Measurements from ENCODE around the gene USP15. TPM values are rescaled to one million over a fixed set of nuclear protein-coding genes. Genes with fewer than 3 reads are reported as not detected.

Gene USP15
- total and polyA plus RNA-seq, 3 experiments from 2014 or later = 59.5 to 99.0 (median 90.9) TPM

- Histone ChIP-seq H3K36me3 (ENCODE audit: insufficient read depth, low read length) (peaks cover 39% of the 10 kb centered on the region), H3K27ac (ENCODE audit: low read depth, low read length) (no peak overlapping the region)
- no peaks in the 10 kb centered on the region for H3K9me3 Mint-ChIP-seq
These were observed 136.5 kb downstream of the USP15 start for GRCh38 chr12:62396750-62397149.

GRCh38 chr12:62400135-62400534 is 139.9 kb downstream of the USP15 start:
- Histone ChIP-seq H3K27ac (ENCODE audit: low read depth, low read length) (no peak overlapping the region), H3K36me3 (ENCODE audit: insufficient read depth, low read length) (peaks cover 48% of the 10 kb centered on the region), H3K9me3 (ENCODE audit: low read length) (no peaks in the 10 kb centered on the region), H3K27me3 (ENCODE audit: insufficient read depth, low read length, poor library complexity, severe bottlenecking) (no peaks in the 10 kb centered on the region), H3K4me3 (ENCODE audit: low read length) (no peak overlapping the region), H3K4me1 (ENCODE audit: insufficient read depth, low read length) (no peaks in the 10 kb centered on the region)
- no peak overlapping the region for H3K4me3 Mint-ChIP-seq
- H3K27me3 Mint-ChIP-seq = no peaks in the 10 kb centered on the region
- no peaks in the 10 kb centered on the region for H3K9me3 Mint-ChIP-seq
- no peak for DNase-seq
- peaks cover 2 to 17% (median 6%) of the 10 kb centered on the region in 3 donors for H3K4me1 Mint-ChIP-seq
- peak overlapping the region in 1 of 8 donors; percentile 32 for H3K27ac Mint-ChIP-seq
- CTCF ChIA-PET = no interaction called here
- H3K36me3 Mint-ChIP-seq = peaks cover 7 to 90% (median 29%) of the 10 kb centered on the region in 3 donors
- POLR2A ChIA-PET = no interaction called here

More at GRCh38 chr12:62396750-62397149, 136.5 kb downstream of the USP15 start:
- no peak overlapping the region for H3K4me3 ChIP-seq (ENCODE audit: low read length)
- Mint-ChIP-seq H3K27me3 (no peaks in the 10 kb centered on the region), H3K4me3 (no peak overlapping the region), H3K36me3 (peaks cover 11 to 90% (median 23%) of the 10 kb centered on the region in 3 donors), H3K4me1 (peaks cover 2 to 10% (median 6%) of the 10 kb centered on the region in 3 donors), H3K27ac (peak overlapping the region in 1 of 8 donors; percentile 63)
- POLR2A ChIA-PET = no interaction called here
- no peaks in the 10 kb centered on the region for H3K4me1 ChIP-seq (ENCODE audit: insufficient read depth, low read length)
- no peak for DNase-seq
- no peaks in the 10 kb centered on the region for H3K27me3 ChIP-seq (ENCODE audit: insufficient read depth, low read length, poor library complexity, severe bottlenecking)
- H3K9me3 ChIP-seq (ENCODE audit: low read length) = no peaks in the 10 kb centered on the region
- CTCF ChIA-PET = no interaction called here

GRCh38 chr12:62401631-62402030 is 141.4 kb downstream of the USP15 start:
- POLR2A ChIA-PET = no interaction called here
- no peaks in the 10 kb centered on the region for H3K4me1 ChIP-seq (ENCODE audit: insufficient read depth, low read length)
- no peak overlapping the region for H3K4me3 ChIP-seq (ENCODE audit: low read length)
- no peaks in the 10 kb centered on the region for H3K9me3 ChIP-seq (ENCODE audit: low read length)
- Mint-ChIP-seq H3K27me3 (no peaks in the 10 kb centered on the region), H3K9me3 (no peaks in the 10 kb centered on the region), H3K4me1 (peaks cover 2 to 17% (median 6%) of the 10 kb centered on the region in 3 donors), H3K36me3 (peaks cover 3 to 84% (median 24%) of the 10 kb centered on the region in 3 donors), H3K27ac (peak overlapping the region in 1 of 8 donors; percentile 26), H3K4me3 (no peak overlapping the region)
- H3K27ac ChIP-seq (ENCODE audit: low read depth, low read length) = no peak overlapping the region
- DNase-seq = no peak
- H3K36me3 ChIP-seq (ENCODE audit: insufficient read depth, low read length) = peaks cover 41% of the 10 kb centered on the region
- no peaks in the 10 kb centered on the region for H3K27me3 ChIP-seq (ENCODE audit: insufficient read depth, low read length, poor library complexity, severe bottlenecking)
- CTCF ChIA-PET = no interaction called here

- H3K36me3 ChIP-seq (ENCODE audit: insufficient read depth, low read length) = peaks cover 31% of the 10 kb centered on the region
- no peaks in the 10 kb centered on the region for H3K4me1 ChIP-seq (ENCODE audit: insufficient read depth, low read length)
- DNase-seq = no peak
- Mint-ChIP-seq H3K36me3 (peaks cover 0 to 81% (median 20%) of the 10 kb centered on the region in 3 donors), H3K9me3 (no peaks in the 10 kb centered on the region), H3K4me1 (peaks cover 2 to 16% (median 6%) of the 10 kb centered on the region in 3 donors), H3K27me3 (no peaks in the 10 kb centered on the region), H3K27ac (peak overlapping the region in 3 of 8 donors; percentile 10 to 24 (median 20)), H3K4me3 (no peak overlapping the region)
- ChIA-PET CTCF (no interaction called here), POLR2A (no interaction called here)
- H3K9me3 ChIP-seq (ENCODE audit: low read length) = no peaks in the 10 kb centered on the region
- no peak overlapping the region for H3K27ac ChIP-seq (ENCODE audit: low read depth, low read length)
- no peak overlapping the region for H3K4me3 ChIP-seq (ENCODE audit: low read length)
- no peaks in the 10 kb centered on the region for H3K27me3 ChIP-seq (ENCODE audit: insufficient read depth, low read length, poor library complexity, severe bottlenecking)
These were observed 142.8 kb downstream of the USP15 start for GRCh38 chr12:62403031-62403430.

GRCh38 chr12:62407587-62407986 is 147.4 kb downstream of the USP15 start:
- Histone ChIP-seq H3K27ac (ENCODE audit: low read depth, low read length) (no peak overlapping the region), H3K36me3 (ENCODE audit: insufficient read depth, low read length) (peaks cover 8% of the 10 kb centered on the region), H3K9me3 (ENCODE audit: low read length) (no peaks in the 10 kb centered on the region), H3K27me3 (ENCODE audit: insufficient read depth, low read length, poor library complexity, severe bottlenecking) (no peaks in the 10 kb centered on the region), H3K4me3 (ENCODE audit: low read length) (no peak overlapping the region), H3K4me1 (ENCODE audit: insufficient read depth, low read length) (no peaks in the 10 kb centered on the region)
- DNase-seq = no peak
- no peaks in the 10 kb centered on the region for H3K9me3 Mint-ChIP-seq
- H3K27ac Mint-ChIP-seq = peak overlapping the region in 4 of 8 donors; percentile 9 to 92 (median 70)
- no peaks in the 10 kb centered on the region for H3K27me3 Mint-ChIP-seq
- POLR2A ChIA-PET = no interaction called here
- H3K4me3 Mint-ChIP-seq = peak overlapping the region in 1 of 7 donors; percentile 40
- H3K4me1 Mint-ChIP-seq = peaks cover 0 to 7% (median 0%) of the 10 kb centered on the region in 3 donors
- H3K36me3 Mint-ChIP-seq = peaks cover 0 to 46% (median 13%) of the 10 kb centered on the region in 3 donors
- CTCF ChIA-PET = interaction anchor here (2.2 kb wide), 1 partner anchor 30 kb away, joined by 4 read pairs; no protein-coding TSS in a partner anchor

- no peaks in the 10 kb centered on the region for H3K9me3 ChIP-seq (ENCODE audit: low read length)
- Mint-ChIP-seq H3K9me3 (no peaks in the 10 kb centered on the region), H3K27ac (no peak overlapping the region), H3K4me3 (no peak overlapping the region), H3K27me3 (no peaks in the 10 kb centered on the region), H3K4me1 (no peaks in the 10 kb centered on the region), H3K36me3 (peaks cover 0 to 34% (median 8%) of the 10 kb centered on the region in 3 donors)
- CTCF ChIA-PET = interaction anchor here (1.2 to 2.2 kb wide), 2 partner anchors 28 to 29 kb away, joined by 4 read pairs; no protein-coding TSS in a partner anchor
- no peak overlapping the region for H3K27ac ChIP-seq (ENCODE audit: low read depth, low read length)
- DNase-seq = no peak
- no peaks in the 10 kb centered on the region for H3K36me3 ChIP-seq (ENCODE audit: insufficient read depth, low read length)
- POLR2A ChIA-PET = interaction anchor here (0.6 kb wide), 1 partner anchor 395 kb away, joined by 4 read pairs; no protein-coding TSS in a partner anchor
- no peaks in the 10 kb centered on the region for H3K27me3 ChIP-seq (ENCODE audit: insufficient read depth, low read length, poor library complexity, severe bottlenecking)
- no peaks in the 10 kb centered on the region for H3K4me1 ChIP-seq (ENCODE audit: insufficient read depth, low read length)
- no peak overlapping the region for H3K4me3 ChIP-seq (ENCODE audit: low read length)
These were observed 148.9 kb downstream of the USP15 start for GRCh38 chr12:62409068-62409467.

- DNase-seq = no peak
- Mint-ChIP-seq H3K9me3 (peaks cover 0 to 5% (median 2%) of the 10 kb centered on the region in 5 donors), H3K36me3 (peaks cover under 1 to 6% (median 5%) of the 10 kb centered on the region in 3 donors), H3K4me1 (peaks cover 0 to 1% (median under 1%) of the 10 kb centered on the region in 3 donors), H3K27ac (peak overlapping the region in 3 of 8 donors; percentile 8 to 86 (median 10)), H3K4me3 (no peak overlapping the region), H3K27me3 (peaks cover 0 to 2% of the 10 kb centered on the region in 2 donors)
- H3K27me3 ChIP-seq (ENCODE audit: insufficient read depth, low read length, poor library complexity, severe bottlenecking) = no peaks in the 10 kb centered on the region
- no peak overlapping the region for H3K4me3 ChIP-seq (ENCODE audit: low read length)
- H3K27ac ChIP-seq (ENCODE audit: low read depth, low read length) = no peak overlapping the region
- no peaks in the 10 kb centered on the region for H3K4me1 ChIP-seq (ENCODE audit: insufficient read depth, low read length)
- ChIA-PET POLR2A (no interaction called here), CTCF (no interaction called here)
- H3K9me3 ChIP-seq (ENCODE audit: low read length) = no peaks in the 10 kb centered on the region
- no peaks in the 10 kb centered on the region for H3K36me3 ChIP-seq (ENCODE audit: insufficient read depth, low read length)
These were observed 154.0 kb downstream of the USP15 start for GRCh38 chr12:62414180-62414579.

GRCh38 chr12:62426089-62426488 is 165.9 kb downstream of the USP15 start:
- POLR2A ChIA-PET = no interaction called here
- DNase-seq = no peak
- no peak overlapping the region for H3K4me3 Mint-ChIP-seq
- no peaks in the 10 kb centered on the region for H3K9me3 ChIP-seq (ENCODE audit: low read length)
- H3K4me3 ChIP-seq (ENCODE audit: low read length) = no peak overlapping the region
- H3K36me3 ChIP-seq (ENCODE audit: insufficient read depth, low read length) = no peaks in the 10 kb centered on the region
- CTCF ChIA-PET = interaction anchor here (1.2 to 1.5 kb wide), 2 partner anchors 8 to 13 kb away, joined by 3 read pairs; no protein-coding TSS in a partner anchor
- no peak overlapping the region for H3K27ac ChIP-seq (ENCODE audit: low read depth, low read length)
- no peaks in the 10 kb centered on the region for H3K4me1 ChIP-seq (ENCODE audit: insufficient read depth, low read length)
- no peaks in the 10 kb centered on the region for H3K4me1 Mint-ChIP-seq
- no peaks in the 10 kb centered on the region for H3K27me3 ChIP-seq (ENCODE audit: insufficient read depth, low read length, poor library complexity, severe bottlenecking)
- H3K36me3 Mint-ChIP-seq = peaks cover 2 to 25% (median 4%) of the 10 kb centered on the region in 3 donors
- no peak overlapping the region for H3K27ac Mint-ChIP-seq
- H3K27me3 Mint-ChIP-seq = peaks cover 6 to 25% of the 10 kb centered on the region in 2 donors
- H3K9me3 Mint-ChIP-seq = peaks cover 28 to 52% (median 50%) of the 10 kb centered on the region in 5 donors

Measured in CD8-positive, alpha-beta memory T cell (primary cell).